HG02763 (cell line): ENCODE results near the gene DCDC1.

Experiments used
- ATAC-seq: cut with Tn5 transposase; IDR thresholded peaks from one replicate; pipeline ENCODE4 v1.9.1; 2021; ENCODE audit warnings: mild to moderate bottlenecking, moderate library complexity; ENCODE audit not compliant: unreplicated experiment

Gene DCDC1

GRCh38 chr11:31233425-31233824 lies 136.1 kb downstream of the DCDC1 start:
- ATAC-seq = no peak

GRCh38 chr11:31231601-31232000 lies 137.9 kb downstream of the DCDC1 start:
- ATAC-seq = no peak

DNA sequence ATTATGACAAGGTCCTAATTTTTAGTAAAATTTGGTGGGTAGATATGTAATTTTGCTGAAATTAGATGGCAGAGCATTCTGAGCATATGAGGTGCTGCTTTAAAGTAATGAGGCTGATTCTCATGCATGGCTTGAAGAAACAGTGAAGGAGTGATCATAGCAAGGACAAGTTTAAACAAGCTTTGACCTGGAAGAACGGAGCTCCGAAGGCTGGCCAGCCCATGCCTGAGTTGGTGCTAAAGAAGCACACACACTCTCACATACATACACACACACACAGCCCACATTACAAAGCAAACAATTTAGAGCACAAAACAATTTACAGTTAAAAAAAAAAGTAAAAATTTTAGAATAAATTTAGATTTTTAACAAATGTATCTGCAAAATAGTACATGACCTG lies 150.7 kb downstream of the DCDC1 start:
- ATAC-seq = no peak

DNA sequence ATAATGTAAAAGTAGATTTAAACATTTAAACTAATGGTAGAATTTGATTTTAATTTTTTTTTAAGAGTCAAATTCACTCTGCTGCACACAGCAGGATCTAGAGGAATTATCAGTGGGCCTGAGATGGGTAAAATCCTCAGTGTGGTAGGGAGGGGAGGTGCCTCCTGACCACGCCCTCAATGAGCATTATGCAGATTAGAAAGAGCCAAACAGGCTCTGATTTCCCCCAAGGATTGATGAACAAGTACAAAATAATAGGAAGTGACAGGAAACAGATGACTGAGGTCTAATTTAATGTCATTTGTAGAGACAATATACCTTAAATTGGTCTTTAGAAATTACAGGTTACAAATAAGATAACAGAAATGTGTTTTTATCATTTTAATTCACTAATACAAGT lies 155.2 kb downstream of the DCDC1 start:
- no peak for ATAC-seq

DNA sequence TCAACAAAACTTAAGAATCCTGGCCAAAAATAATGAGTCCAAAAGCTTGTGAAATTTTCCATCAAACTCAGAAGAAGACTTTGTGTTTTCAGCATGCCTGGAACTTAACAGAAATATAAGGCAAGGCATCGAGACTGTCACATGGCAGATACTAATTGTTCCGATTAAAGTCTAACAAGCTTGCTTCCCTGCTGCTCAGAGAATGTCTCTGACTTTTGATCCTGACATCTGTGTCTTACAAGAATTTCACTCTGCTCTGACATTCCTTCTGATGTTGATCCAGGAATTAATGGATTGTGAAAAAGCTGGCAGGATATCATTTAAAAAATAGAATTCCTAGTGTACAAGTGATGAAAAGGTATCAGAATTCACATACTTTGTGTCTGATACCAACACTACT lies 170.2 kb downstream of the DCDC1 start:
- ATAC-seq = no peak

DNA sequence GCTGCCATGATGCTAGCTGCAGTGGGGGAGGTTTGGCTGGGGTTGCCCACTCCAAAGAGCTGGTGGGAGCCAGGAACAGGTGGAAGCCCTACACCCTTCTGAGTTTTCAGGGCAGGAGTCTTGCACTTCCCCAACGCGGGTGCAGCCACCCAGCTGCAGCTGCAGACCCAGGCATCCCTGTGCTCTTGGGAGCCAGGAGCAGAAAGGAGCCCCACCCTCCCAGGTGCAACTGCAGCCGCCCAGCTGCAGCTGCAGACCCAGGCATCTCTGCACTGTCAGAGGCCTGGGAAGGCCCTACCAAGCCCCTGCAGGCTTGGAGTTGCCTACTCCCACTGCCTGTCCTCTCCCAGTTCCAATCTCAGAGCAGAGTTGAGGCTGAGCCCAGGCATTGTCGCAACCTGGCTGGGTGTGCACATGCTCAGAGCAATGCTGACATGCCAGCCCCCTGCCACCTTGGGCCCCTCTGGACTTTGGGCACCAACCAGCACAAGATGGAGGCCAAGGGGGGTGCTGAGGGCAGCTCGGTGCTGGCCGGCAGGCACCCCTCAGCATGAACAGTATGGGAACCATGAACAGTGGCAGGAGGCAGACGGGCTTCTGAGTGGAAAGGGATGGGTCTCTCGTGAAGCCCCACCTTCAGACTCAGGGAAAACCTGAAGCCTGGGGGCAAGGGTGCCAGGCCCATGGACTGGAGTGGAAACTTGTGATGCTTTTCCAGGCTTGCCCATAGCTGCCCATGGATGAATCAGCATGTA lies 195.4 kb downstream of the DCDC1 start:
- ATAC-seq = no peak

- ATAC-seq = no peak
Measured at GRCh38 chr11:31160504-31161422, 208.8 kb downstream of the DCDC1 start.

DNA sequence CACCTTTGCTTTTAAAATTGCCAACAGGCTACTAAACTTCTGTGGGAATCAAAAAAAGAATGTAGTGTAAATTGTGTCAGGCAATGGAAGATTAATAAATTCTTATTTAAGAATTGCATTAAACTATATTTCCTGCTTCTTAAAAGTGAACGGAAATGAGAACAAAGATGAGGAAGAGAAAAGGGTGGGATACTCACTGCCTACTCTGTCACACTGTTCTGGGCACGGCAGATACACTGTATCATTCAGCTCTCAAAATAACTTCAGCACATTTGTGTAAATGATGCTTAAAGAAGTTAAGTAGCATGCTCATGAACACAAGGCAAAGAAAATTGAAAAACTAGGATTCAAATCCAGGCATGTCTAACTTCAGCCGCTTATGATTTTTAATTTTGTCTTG lies 218.7 kb downstream of the DCDC1 start:
- ATAC-seq = no peak

- no peak for ATAC-seq
Measured at GRCh38 chr11:31150011-31150410, 219.5 kb downstream of the DCDC1 start.

DNA sequence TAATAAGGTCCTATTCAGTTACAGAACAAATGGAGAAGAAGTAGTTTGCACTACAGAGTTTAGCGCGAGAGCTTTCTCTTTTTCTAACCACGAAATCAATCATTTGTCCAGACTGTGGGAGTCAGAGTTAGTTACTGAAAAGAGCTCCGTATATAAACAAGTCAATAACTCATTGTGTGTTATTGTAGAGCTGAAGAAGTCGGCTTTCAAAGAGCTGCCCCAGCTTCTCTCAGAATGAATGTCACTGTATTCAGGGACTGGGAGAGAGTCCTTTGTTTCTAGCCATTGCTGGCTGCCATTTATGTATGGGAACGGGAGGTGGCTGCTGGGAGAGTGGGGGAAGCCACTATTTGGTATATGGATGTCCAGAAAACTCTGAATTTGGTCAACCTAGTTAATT lies 227.8 kb downstream of the DCDC1 start:
- ATAC-seq = no peak

- ATAC-seq = no peak
Measured at GRCh38 chr11:31139479-31139878, 230.1 kb downstream of the DCDC1 start.

DNA sequence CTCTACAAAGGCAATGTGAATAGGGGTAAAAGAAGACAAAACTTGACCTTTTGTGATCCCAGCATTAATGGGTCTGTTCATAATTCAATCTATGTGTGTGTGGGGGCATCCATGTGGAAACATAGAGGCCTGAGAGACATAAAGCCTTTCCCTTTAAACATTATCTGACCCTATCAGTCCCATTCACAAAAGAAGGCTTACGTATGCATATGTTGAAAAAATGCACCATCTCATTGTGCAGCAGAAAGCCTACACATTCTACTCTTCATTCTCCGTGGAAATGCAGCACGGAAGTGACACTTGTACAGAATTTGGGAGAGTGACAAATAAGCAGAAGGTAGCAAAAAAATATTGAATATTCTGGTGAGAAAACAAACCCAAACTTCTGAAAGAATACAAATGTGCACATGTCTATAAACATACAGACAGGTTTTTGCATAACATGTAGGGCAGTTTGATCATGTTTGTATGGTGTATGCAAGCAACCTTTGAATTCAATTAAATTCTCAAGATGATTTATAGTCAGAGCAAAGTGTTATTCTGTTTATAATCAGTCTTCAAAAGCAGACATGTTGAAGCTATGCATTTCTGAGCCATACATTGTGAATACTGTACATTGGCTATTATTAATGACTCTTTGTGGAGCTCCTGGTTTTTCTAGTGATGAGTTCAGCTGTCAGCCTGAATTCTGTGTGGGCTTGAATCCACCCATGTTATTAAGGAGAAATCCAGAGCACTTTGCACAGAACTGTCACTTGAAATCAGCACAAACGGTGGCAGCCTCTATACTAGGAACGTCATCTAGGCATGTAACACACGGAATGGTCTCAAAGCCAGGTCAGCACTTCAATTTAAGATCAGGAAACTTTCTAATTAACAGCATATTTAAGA lies 236.8 kb downstream of the DCDC1 start:
- no peak for ATAC-seq

DNA sequence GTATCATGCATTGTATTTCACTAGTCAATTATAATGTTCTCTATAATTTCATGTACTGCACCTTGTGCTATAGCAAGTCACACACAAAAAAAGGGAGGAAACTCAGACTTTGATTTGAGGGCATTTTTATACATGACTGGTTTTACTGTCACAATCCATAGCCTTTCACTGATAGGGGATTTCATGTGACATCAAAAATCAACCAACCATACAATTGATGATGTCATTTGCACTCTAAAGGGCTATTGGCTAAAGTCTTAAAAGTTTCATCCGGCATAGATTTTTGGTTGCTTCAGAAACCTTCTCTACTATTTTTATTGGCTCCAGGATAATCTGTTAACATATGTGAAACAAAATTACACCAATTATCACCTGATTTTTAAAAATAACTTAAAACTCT lies 237.8 kb downstream of the DCDC1 start:
- no peak for ATAC-seq

DNA sequence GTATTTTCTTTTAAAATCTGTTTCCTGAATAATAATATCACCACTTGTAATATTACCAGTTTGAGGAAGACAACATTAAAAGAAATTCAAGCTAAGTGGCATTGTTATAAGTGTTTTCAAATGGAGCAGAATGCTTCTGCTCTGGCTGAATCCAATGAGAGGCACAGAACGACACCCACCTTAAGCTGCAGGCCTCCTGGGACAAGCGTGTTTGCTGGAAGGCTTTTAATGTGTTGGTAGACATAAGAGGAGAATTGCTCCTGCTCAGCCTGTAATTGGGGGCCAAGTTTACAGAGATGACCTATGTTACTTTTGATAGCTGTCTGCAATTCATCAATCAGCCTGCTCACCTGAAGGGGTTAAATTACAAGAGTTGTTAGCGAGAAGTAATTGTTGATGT lies 242.2 kb downstream of the DCDC1 start:
- no peak for ATAC-seq

DNA sequence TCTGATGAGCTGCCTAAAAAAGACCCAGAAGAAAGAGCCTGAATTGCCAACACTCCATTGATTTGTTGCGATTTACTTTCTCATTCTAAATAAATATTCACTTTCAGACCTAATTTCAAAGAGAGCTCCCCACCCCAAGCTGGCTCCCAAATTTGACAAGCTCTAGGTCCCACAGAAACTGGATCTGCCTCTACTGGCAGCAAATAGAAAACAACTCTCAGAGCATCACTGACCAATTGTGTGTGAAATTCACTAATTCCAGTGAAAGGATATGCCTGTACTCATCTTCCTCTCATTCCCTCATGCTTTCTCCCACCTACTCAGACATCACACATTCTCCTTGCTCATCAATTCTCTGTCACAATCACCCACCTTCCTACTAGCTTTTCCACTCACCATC lies 249.1 kb downstream of the DCDC1 start:
- ATAC-seq = no peak

- no peak for ATAC-seq
Measured at GRCh38 chr11:31118566-31118965, 251.0 kb downstream of the DCDC1 start.

- no peak for ATAC-seq
Measured at GRCh38 chr11:31117038-31117437, 252.5 kb downstream of the DCDC1 start.

DNA sequence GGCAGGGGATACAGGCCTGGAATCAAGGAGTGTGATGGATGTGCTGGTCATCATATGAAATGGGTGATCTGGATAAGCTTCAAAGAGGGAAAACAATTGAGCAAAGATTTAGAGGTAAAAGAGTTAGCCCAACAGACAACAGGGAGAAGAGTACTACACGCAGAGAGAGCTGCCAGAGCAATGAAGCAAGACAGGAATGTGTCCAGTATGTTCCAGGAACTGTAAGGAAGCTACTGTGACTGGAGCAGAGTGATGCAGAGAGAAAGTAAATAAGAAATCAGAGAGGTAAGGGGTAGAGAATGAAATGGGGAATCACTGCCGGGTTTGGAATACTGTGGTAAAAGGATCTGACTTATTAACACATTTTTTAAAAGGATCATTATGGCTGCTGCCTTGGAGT lies 255.1 kb downstream of the DCDC1 start:
- ATAC-seq = no peak

GRCh38 chr11:31110830-31111229 lies 258.7 kb downstream of the DCDC1 start:
- no peak for ATAC-seq

DNA sequence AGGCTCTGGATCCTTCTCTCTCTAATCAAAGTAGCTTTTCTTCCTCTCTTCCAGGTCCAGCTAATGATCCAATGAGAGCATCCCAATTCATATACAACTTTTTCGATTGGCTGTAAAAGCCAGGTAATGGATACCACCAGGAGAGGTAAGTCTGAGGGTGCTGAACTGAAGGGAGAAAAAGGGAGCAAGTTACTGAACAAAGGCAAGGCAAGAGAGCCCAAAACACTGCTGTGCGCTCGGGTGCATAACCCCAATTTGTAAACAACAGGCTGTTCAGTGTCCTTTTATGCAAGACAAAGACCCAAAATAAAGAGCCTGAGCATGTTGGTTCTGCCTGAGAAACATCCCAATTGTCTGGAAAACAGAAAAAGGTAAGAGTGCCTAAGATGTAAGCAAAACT lies 260.1 kb downstream of the DCDC1 start:
- ATAC-seq = no peak

GRCh38 chr11:31107649-31108048 lies 261.9 kb downstream of the DCDC1 start:
- no peak for ATAC-seq
